H9 (cell line): Measurements from ENCODE around the gene PACRGL. TPM values are rescaled to one million over a fixed set of nuclear protein-coding genes. Genes with fewer than 3 reads are reported as not detected.

Source experiments
- DNase-seq: peaks from one replicate; pipeline ENCODE4 v3.0.0-alpha.2; 2017
- H2AFZ ChIP-seq: one replicate; pipeline ENCODE4 v1.6.1; 2013; ENCODE audit warnings: mild to moderate bottlenecking, low read length, control low read depth, moderate library complexity
- H2AK5ac ChIP-seq: 2 replicates; pipeline ENCODE4 v1.6.1; 2013; ENCODE audit warnings: low read length, control low read depth, mixed read lengths; ENCODE audit not compliant: insufficient read length
- H2BK120ac ChIP-seq: one replicate; pipeline ENCODE4 v1.6.1; 2013; ENCODE audit warnings: low read depth, mild to moderate bottlenecking, low read length, control low read depth, inconsistent platforms; ENCODE audit not compliant: poor library complexity, severe bottlenecking
- H2BK12ac ChIP-seq: 2 replicates; pipeline ENCODE4 v1.6.1; 2013; ENCODE audit warnings: low read length, control low read depth, mixed read lengths, low read depth; ENCODE audit not compliant: insufficient read length
- H2BK15ac ChIP-seq: 2 replicates; pipeline ENCODE4 v1.6.1; 2013; ENCODE audit warnings: low read depth, low read length, control low read depth
- H2BK20ac ChIP-seq: one replicate; pipeline ENCODE4 v1.6.1; 2013; ENCODE audit warnings: low read depth, mild to moderate bottlenecking, low read length, control low read depth, inconsistent platforms; ENCODE audit not compliant: poor library complexity, severe bottlenecking
- H2BK5ac ChIP-seq: 2 replicates; pipeline ENCODE4 v1.6.1; 2013; ENCODE audit warnings: low read length, control low read depth, mixed read lengths; ENCODE audit not compliant: insufficient read length
- H3K14ac ChIP-seq: 2 replicates; pipeline ENCODE4 v1.6.1; 2013; ENCODE audit warnings: low read length, control low read depth; ENCODE audit not compliant: insufficient read depth
- H3K18ac ChIP-seq: 2 replicates; pipeline ENCODE4 v1.6.1; 2013; ENCODE audit warnings: low read depth, mild to moderate bottlenecking, mixed read lengths, low read length, control low read depth; ENCODE audit not compliant: insufficient read length
- H3K23ac ChIP-seq: 2 replicates; pipeline ENCODE4 v1.6.1; 2013; ENCODE audit warnings: low read length, control low read depth, mixed read lengths, low read depth; ENCODE audit not compliant: insufficient read length
- H3K23me2 ChIP-seq: 2 replicates; pipeline ENCODE4 v1.6.1; 2013; ENCODE audit warnings: low read depth, mild to moderate bottlenecking, mixed read lengths, low read length, control low read depth; ENCODE audit not compliant: insufficient read length, poor library complexity, severe bottlenecking
- H3K27ac ChIP-seq: 2 replicates; pipeline ENCODE4 v1.5.1; 2013; ENCODE audit warnings: low read length, control low read depth, mixed read lengths, low read depth; ENCODE audit not compliant: insufficient read length
- H3K27me3 ChIP-seq: 2 replicates; pipeline ENCODE4 v1.6.1; 2013; ENCODE audit warnings: low read length, control low read depth, inconsistent platforms; ENCODE audit not compliant: insufficient read depth
- H3K4ac ChIP-seq: 2 replicates; pipeline ENCODE4 v1.6.1; 2013; ENCODE audit warnings: low read depth, mild to moderate bottlenecking, control low read depth, inconsistent platforms, low read length, moderate library complexity
- H3K4me1 ChIP-seq: 2 replicates; pipeline ENCODE4 v1.6.1; 2013; ENCODE audit warnings: low read length, control low read depth, inconsistent platforms; ENCODE audit not compliant: insufficient read depth
- H3K4me2 ChIP-seq: 2 replicates; pipeline ENCODE4 v1.6.1; 2013; ENCODE audit warnings: low read length, control low read depth, mixed read lengths; ENCODE audit not compliant: insufficient read length, insufficient read depth
- H3K56ac ChIP-seq: 2 replicates; pipeline ENCODE4 v1.6.1; 2013; ENCODE audit warnings: low read depth, mild to moderate bottlenecking, mixed read lengths, low read length, control low read depth; ENCODE audit not compliant: insufficient read length
- H3K79me1 ChIP-seq: 2 replicates; pipeline ENCODE4 v1.6.1; 2013; ENCODE audit warnings: low read depth, mild to moderate bottlenecking, moderate library complexity, low read length, control low read depth, inconsistent platforms; ENCODE audit not compliant: insufficient read depth, poor library complexity, severe bottlenecking
- H3K79me2 ChIP-seq: 2 replicates; pipeline ENCODE4 v1.6.1; 2013; ENCODE audit warnings: low read length, control low read depth, inconsistent platforms; ENCODE audit not compliant: insufficient read depth
- H3K9ac ChIP-seq: 2 replicates; pipeline ENCODE4 v1.6.1; 2013; ENCODE audit warnings: low read length, control low read depth, mixed read lengths; ENCODE audit not compliant: insufficient read length; ENCODE audit errors: extremely low read depth
- H3K9me3 ChIP-seq: one replicate; pipeline ENCODE4 v1.6.1; 2013; ENCODE audit warnings: low read depth, low read length, inconsistent platforms; ENCODE audit not compliant: control insufficient read depth
- H3T11ph ChIP-seq: one replicate; pipeline ENCODE4 v1.6.1; 2013; ENCODE audit warnings: mild to moderate bottlenecking, low read length, control low read depth, inconsistent platforms
- H4K20me1 ChIP-seq: one replicate; pipeline ENCODE4 v1.6.1; 2013; ENCODE audit not compliant: control insufficient read depth, insufficient read length, insufficient read depth
- H4K5ac ChIP-seq: 2 replicates; pipeline ENCODE4 v1.6.1; 2013; ENCODE audit warnings: low read depth, mild to moderate bottlenecking, mixed read lengths, low read length, control low read depth; ENCODE audit not compliant: insufficient read length
- H4K8ac ChIP-seq: replicated peaks from 2 replicates; pipeline ENCODE4 v1.6.1; 2013; ENCODE audit warnings: low read length, control low read depth, mixed read lengths, low read depth; ENCODE audit not compliant: insufficient read length
- H4K91ac ChIP-seq: 2 replicates; pipeline ENCODE4 v1.6.1; 2013; ENCODE audit warnings: low read depth, mild to moderate bottlenecking, moderate library complexity, mixed read lengths, low read length, control low read depth; ENCODE audit not compliant: insufficient read length
- H3K27ac Mint-ChIP-seq, 3 experiments: 2 replicates in 2 of 3; 3 replicates in 1 of 3; pipeline ENCODE4 v1.8.0; 2020 to 2021; ENCODE audit warnings: mixed read lengths in 3 of 3, mild to moderate bottlenecking in 1 of 3, moderate library complexity in 1 of 3
- H3K27me3 Mint-ChIP-seq: 2 replicates; pipeline ENCODE4 v1.8.0; 2021; ENCODE audit warnings: low read depth, mild to moderate bottlenecking, moderate library complexity, mixed read lengths
- H3K36me3 Mint-ChIP-seq, 3 experiments: 2 replicates in 2 of 3; 3 replicates in 1 of 3; pipeline ENCODE4 v1.8.0; 2020 to 2021; ENCODE audit warnings: low read depth in 3 of 3, mixed read lengths in 3 of 3; ENCODE audit not compliant: insufficient read depth in 1 of 3
- H3K4me1 Mint-ChIP-seq, 2 experiments: 2 replicates each; pipeline ENCODE4 v1.8.0; 2020; ENCODE audit warnings: mixed read lengths in 2 of 2
- H3K4me3 Mint-ChIP-seq, 2 experiments: 2 replicates in 1 of 2; 3 replicates in 1 of 2; pipeline ENCODE4 v1.8.0; 2020 to 2021; ENCODE audit warnings: mild to moderate bottlenecking in 2 of 2, mixed read lengths in 2 of 2, moderate library complexity in 1 of 2
- H3K9me3 Mint-ChIP-seq, 2 experiments: 2 replicates in 1 of 2; 3 replicates in 1 of 2; pipeline ENCODE4 v1.8.0; 2020; ENCODE audit warnings: mild to moderate bottlenecking in 2 of 2, mixed read lengths in 2 of 2, moderate library complexity in 1 of 2
- CTCF ChIP-seq: fragments of 200-600 bp; sonication (generic); conservative IDR thresholded peaks from 3 replicates; pipeline ENCODE4 v1.8.0; 2021; ENCODE audit warnings: antibody characterized with exemption, mild to moderate bottlenecking
- WGBS: extraction: QIAGEN DNeasy Blood & Tissue Kit; methylation state at CpG from one replicate; pipeline ENCODE4 v1.1.7; 2013; ENCODE audit warnings: missing lambda C conversion rate, low lambda C conversion rate, mixed read lengths; ENCODE audit not compliant: insufficient read length; ENCODE audit errors: extremely low coverage; 5-methylcytosine and 5-hydroxymethylcytosine counted together
- total RNA-seq: library from RNA; stranded (reverse); gene quantifications from 2 replicates; pipeline ENCODE4 v1.2.1, GENCODE V29; 2021

The PACRGL gene
- total RNA-seq, 1 experiment from 2014 or later, result 18.7 TPM

- no peak for DNase-seq
- Histone ChIP-seq H3T11ph (no peak overlapping the region), H4K5ac (no peak overlapping the region), H3K9ac (no peak overlapping the region), H2AK5ac (no peak overlapping the region), H4K20me1 (no peaks in the 10 kb centered on the region), H2BK20ac (no peak overlapping the region), H3K79me1 (no peaks in the 10 kb centered on the region), H3K14ac (no peak overlapping the region), H4K8ac (no peak overlapping the region), H3K4me2 (no peak overlapping the region), H3K4me1 (peaks cover 3% of the 10 kb centered on the region; the same call in 1 of the 2 replicates), H3K23me2 (no peaks in the 10 kb centered on the region), H3K9me3 (no peaks in the 10 kb centered on the region), H3K56ac (no peak overlapping the region), H3K18ac (no peak overlapping the region), H3K27ac (no peak overlapping the region), H3K27me3 (no peaks in the 10 kb centered on the region), H4K91ac (no peak overlapping the region), H2AFZ (no peak overlapping the region), H2BK12ac (no peak overlapping the region), H3K23ac (no peak overlapping the region), H3K79me2 (peaks cover 5% of the 10 kb centered on the region; the same call in 1 of the 2 replicates), H2BK5ac (no peak overlapping the region), H2BK15ac (no peak overlapping the region), H2BK120ac (no peak overlapping the region), H3K4ac (no peak overlapping the region)
- H3K4me3 Mint-ChIP-seq, result no peak overlapping the region
- no peaks in the 10 kb centered on the region for H3K36me3 Mint-ChIP-seq
- WGBS, result no CpG with 5 or more reads among the region's 1 CpG
- H3K4me1 Mint-ChIP-seq, result peaks cover 10 to 15% of the 10 kb centered on the region in 2 experiments
- no peaks in the 10 kb centered on the region; a peak in 1 of 5 replicates for H3K9me3 Mint-ChIP-seq
- H3K27ac Mint-ChIP-seq, result no peak overlapping the region
- H3K27me3 Mint-ChIP-seq, result no peaks in the 10 kb centered on the region; the same call in 1 of the 2 replicates
- TF ChIP-seq CTCF, result no peak
Observed at GRCh38 chr4:20696815-20697214, 3.4 kb upstream of the PACRGL start.
